Measurements from ENCODE around the gene ELK3. TPM values are rescaled to one million over a fixed set of nuclear protein-coding genes. Genes with fewer than 3 reads are reported as not detected.

ELK3 gene
- total and polyA plus RNA-seq, 4 donors = 13.6 to 73.8 (median 36.0) TPM

- no peak for ATAC-seq (ENCODE audit: low FRiP score)
- no peaks in the 10 kb centered on the region for H3K9me3 ChIP-seq (ENCODE audit: control insufficient read depth, low read length)
- no peaks in the 10 kb centered on the region for H3K4me1 ChIP-seq (ENCODE audit: control insufficient read depth in 1 of 2, insufficient read depth in 2 of 2, low read length in 2 of 2)
- peaks cover 0 to 2% of the 10 kb centered on the region in 2 donors for H3K36me3 ChIP-seq (ENCODE audit: control insufficient read depth in 1 of 2, insufficient read depth in 2 of 2, low read length in 1 of 2)
- H3K27ac ChIP-seq (ENCODE audit: low read depth in 1 of 2, low read length in 2 of 2) = no peak overlapping the region
- WGBS, 2 donors = 92 to 93% methylated on average over 8 of the region's 8 CpGs
- DNase-seq = no peak
- no peaks in the 10 kb centered on the region for H3K27me3 ChIP-seq (ENCODE audit: control insufficient read depth in 1 of 2, insufficient read depth in 2 of 2, low read length in 1 of 2)
- intact Hi-C loops (cut with DNase I) = no loop called here
- no peak overlapping the region for H3K4me3 ChIP-seq (ENCODE audit: low read length in 2 of 2)
Observed at GRCh38 chr12:96224219-96224615, 30.0 kb downstream of the ELK3 start.

- H3K4me3 ChIP-seq (ENCODE audit: low read length in 2 of 2) = no peak overlapping the region
- H3K27me3 ChIP-seq (ENCODE audit: control insufficient read depth in 1 of 2, insufficient read depth in 2 of 2, low read length in 1 of 2) = no peaks in the 10 kb centered on the region
- no peak overlapping the region for H3K27ac ChIP-seq (ENCODE audit: low read depth in 1 of 2, low read length in 2 of 2)
- peaks cover 0 to 2% of the 10 kb centered on the region in 2 donors for H3K36me3 ChIP-seq (ENCODE audit: control insufficient read depth in 1 of 2, insufficient read depth in 2 of 2, low read length in 1 of 2)
- ATAC-seq (ENCODE audit: low FRiP score) = no peak
- intact Hi-C loops (cut with DNase I) = no loop called here
- no peak for DNase-seq
- no peaks in the 10 kb centered on the region for H3K9me3 ChIP-seq (ENCODE audit: control insufficient read depth, low read length)
- WGBS, 2 donors = 20 to 26% methylated on average over 7 of the region's 7 CpGs
- no peaks in the 10 kb centered on the region for H3K4me1 ChIP-seq (ENCODE audit: control insufficient read depth in 1 of 2, insufficient read depth in 2 of 2, low read length in 2 of 2)
Observed at GRCh38 chr12:96225044-96225855, 31.1 kb downstream of the ELK3 start.

GRCh38 chr12:96225994-96226399 lies 31.8 kb downstream of the ELK3 start:
- no peak overlapping the region for H3K4me3 ChIP-seq (ENCODE audit: low read length in 2 of 2)
- intact Hi-C loops (cut with DNase I) = no loop called here
- H3K36me3 ChIP-seq (ENCODE audit: control insufficient read depth in 1 of 2, insufficient read depth in 2 of 2, low read length in 1 of 2) = peaks cover 0 to 2% of the 10 kb centered on the region in 2 donors
- H3K9me3 ChIP-seq (ENCODE audit: control insufficient read depth, low read length) = no peaks in the 10 kb centered on the region
- ATAC-seq (ENCODE audit: low FRiP score) = no peak
- DNase-seq = no peak
- no peaks in the 10 kb centered on the region for H3K27me3 ChIP-seq (ENCODE audit: control insufficient read depth in 1 of 2, insufficient read depth in 2 of 2, low read length in 1 of 2)
- H3K27ac ChIP-seq (ENCODE audit: low read depth in 1 of 2, low read length in 2 of 2) = no peak overlapping the region
- H3K4me1 ChIP-seq (ENCODE audit: control insufficient read depth in 1 of 2, insufficient read depth in 2 of 2, low read length in 2 of 2) = no peaks in the 10 kb centered on the region
- 87 to 92% methylated on average over 1 of the region's 1 CpG for WGBS, 2 donors

- H3K4me1 ChIP-seq (ENCODE audit: control insufficient read depth in 1 of 2, insufficient read depth in 2 of 2, low read length in 2 of 2) = no peaks in the 10 kb centered on the region
- ATAC-seq (ENCODE audit: low FRiP score) (no peak), DNase-seq (no peak)
- WGBS, 2 donors = 95 to 98% methylated on average over 4 of the region's 4 CpGs
- no peaks in the 10 kb centered on the region for H3K27me3 ChIP-seq (ENCODE audit: control insufficient read depth in 1 of 2, insufficient read depth in 2 of 2, low read length in 1 of 2)
- H3K27ac ChIP-seq (ENCODE audit: low read depth in 1 of 2, low read length in 2 of 2) = no peak overlapping the region
- H3K36me3 ChIP-seq (ENCODE audit: control insufficient read depth in 1 of 2, insufficient read depth in 2 of 2, low read length in 1 of 2) = peaks cover 0 to 2% of the 10 kb centered on the region in 2 donors
- intact Hi-C loops (cut with DNase I) = no loop called here
- H3K4me3 ChIP-seq (ENCODE audit: low read length in 2 of 2) = no peak overlapping the region
- H3K9me3 ChIP-seq (ENCODE audit: control insufficient read depth, low read length) = no peaks in the 10 kb centered on the region
Observed at GRCh38 chr12:96226401-96226800, 32.2 kb downstream of the ELK3 start.

- WGBS, 2 donors = 91 to 93% methylated on average over 17 of the region's 17 CpGs
- ATAC-seq (ENCODE audit: low FRiP score) (no peak), DNase-seq (no peak)
Observed at GRCh38 chr12:96226801-96227348, 32.7 kb downstream of the ELK3 start.

GRCh38 chr12:96227365-96228106 lies 33.4 kb downstream of the ELK3 start:
- Histone ChIP-seq H3K4me1 (ENCODE audit: control insufficient read depth in 1 of 2, insufficient read depth in 2 of 2, low read length in 2 of 2) (no peaks in the 10 kb centered on the region), H3K27ac (ENCODE audit: low read depth in 1 of 2, low read length in 2 of 2) (no peak overlapping the region), H3K27me3 (ENCODE audit: control insufficient read depth in 1 of 2, insufficient read depth in 2 of 2, low read length in 1 of 2) (no peaks in the 10 kb centered on the region), H3K4me3 (ENCODE audit: low read length in 2 of 2) (no peak overlapping the region), H3K9me3 (ENCODE audit: control insufficient read depth, low read length) (no peaks in the 10 kb centered on the region), H3K36me3 (ENCODE audit: control insufficient read depth in 1 of 2, insufficient read depth in 2 of 2, low read length in 1 of 2) (peaks cover 0 to 2% of the 10 kb centered on the region in 2 donors)
- intact Hi-C loops (cut with DNase I) = no loop called here
- ATAC-seq (ENCODE audit: low FRiP score) (no peak), DNase-seq (no peak)
- 80 to 81% methylated on average over 12 of the region's 12 CpGs for WGBS, 2 donors

More at GRCh38 chr12:96226801-96227348, 32.7 kb downstream of the ELK3 start:
- Histone ChIP-seq H3K4me1 (ENCODE audit: control insufficient read depth in 1 of 2, insufficient read depth in 2 of 2, low read length in 2 of 2) (no peaks in the 10 kb centered on the region), H3K4me3 (ENCODE audit: low read length in 2 of 2) (no peak overlapping the region), H3K9me3 (ENCODE audit: control insufficient read depth, low read length) (no peaks in the 10 kb centered on the region), H3K27me3 (ENCODE audit: control insufficient read depth in 1 of 2, insufficient read depth in 2 of 2, low read length in 1 of 2) (no peaks in the 10 kb centered on the region), H3K27ac (ENCODE audit: low read depth in 1 of 2, low read length in 2 of 2) (no peak overlapping the region), H3K36me3 (ENCODE audit: control insufficient read depth in 1 of 2, insufficient read depth in 2 of 2, low read length in 1 of 2) (peaks cover 0 to 2% of the 10 kb centered on the region in 2 donors)
- intact Hi-C loops (cut with DNase I) = no loop called here

- no peak overlapping the region for H3K4me3 ChIP-seq (ENCODE audit: low read length in 2 of 2)
- peaks cover 0 to 2% of the 10 kb centered on the region in 2 donors for H3K36me3 ChIP-seq (ENCODE audit: control insufficient read depth in 1 of 2, insufficient read depth in 2 of 2, low read length in 1 of 2)
- ATAC-seq (ENCODE audit: low FRiP score) (no peak), DNase-seq (no peak)
- intact Hi-C loops (cut with DNase I) = no loop called here
- H3K4me1 ChIP-seq (ENCODE audit: control insufficient read depth in 1 of 2, insufficient read depth in 2 of 2, low read length in 2 of 2) = no peaks in the 10 kb centered on the region
- no peaks in the 10 kb centered on the region for H3K9me3 ChIP-seq (ENCODE audit: control insufficient read depth, low read length)
- H3K27me3 ChIP-seq (ENCODE audit: control insufficient read depth in 1 of 2, insufficient read depth in 2 of 2, low read length in 1 of 2) = no peaks in the 10 kb centered on the region
- H3K27ac ChIP-seq (ENCODE audit: low read depth in 1 of 2, low read length in 2 of 2) = no peak overlapping the region
- 88 to 91% methylated on average over 12 of the region's 12 CpGs for WGBS, 2 donors
Observed at GRCh38 chr12:96228566-96229248, 34.5 kb downstream of the ELK3 start.

GRCh38 chr12:96230646-96231045 lies 36.5 kb downstream of the ELK3 start:
- peaks cover 0 to 2% of the 10 kb centered on the region in 2 donors for H3K36me3 ChIP-seq (ENCODE audit: control insufficient read depth in 1 of 2, insufficient read depth in 2 of 2, low read length in 1 of 2)
- ATAC-seq (ENCODE audit: low FRiP score) (no peak), DNase-seq (no peak)
- H3K4me1 ChIP-seq (ENCODE audit: control insufficient read depth in 1 of 2, insufficient read depth in 2 of 2, low read length in 2 of 2) = peaks cover 0 to 2% of the 10 kb centered on the region in 2 donors
- H3K27ac ChIP-seq (ENCODE audit: low read depth in 1 of 2, low read length in 2 of 2) = no peak overlapping the region
- H3K4me3 ChIP-seq (ENCODE audit: low read length in 2 of 2) = no peak overlapping the region
- WGBS, 2 donors = 95 to 97% methylated on average over 13 of the region's 13 CpGs
- H3K27me3 ChIP-seq (ENCODE audit: control insufficient read depth in 1 of 2, insufficient read depth in 2 of 2, low read length in 1 of 2) = no peaks in the 10 kb centered on the region
- no peaks in the 10 kb centered on the region for H3K9me3 ChIP-seq (ENCODE audit: control insufficient read depth, low read length)
- intact Hi-C loops (cut with DNase I) = loop anchor here (10.0 kb wide), 2 partner anchors 174 to 254 kb away; partner anchors contain the start of genes CDK17 (in 1 of the 2) and CFAP54 (in 1 of the 2)
